ENCODE measurements around the gene CAMK2A.
A peak's percentile ranks its signal among the peaks of the same experiment; 100 is the strongest.

The CAMK2A gene

GRCh38 chr5:150278916-150279315 is 10.7 kb downstream of the CAMK2A start:
- no peaks in the 10 kb centered on the region for H3K36me3 ChIP-seq (ENCODE audit: control insufficient read depth in 2 of 2, insufficient read depth in 1 of 2, low read length in 2 of 2)
- H3K9me3 ChIP-seq (ENCODE audit: control insufficient read depth, insufficient read depth, low read depth, low read length): no peaks in the 10 kb centered on the region
- TF ChIP-seq ZNF561 (tag by site-specific recombination; IDR thresholded peaks at IDR 0.05; ENCODE audit: borderline replicate concordance): no peak
- no peak overlapping the region for H3K27ac ChIP-seq (ENCODE audit: extremely low read depth, low read depth, low read length)
- no peak overlapping the region for H3K4me3 ChIP-seq (ENCODE audit: low read depth, low read length)
- no peaks in the 10 kb centered on the region for H3K4me1 ChIP-seq (ENCODE audit: control insufficient read depth, insufficient read depth, low read length)
- ChIA-PET CTCF (no interaction called here), POLR2A (no interaction called here)

DNA sequence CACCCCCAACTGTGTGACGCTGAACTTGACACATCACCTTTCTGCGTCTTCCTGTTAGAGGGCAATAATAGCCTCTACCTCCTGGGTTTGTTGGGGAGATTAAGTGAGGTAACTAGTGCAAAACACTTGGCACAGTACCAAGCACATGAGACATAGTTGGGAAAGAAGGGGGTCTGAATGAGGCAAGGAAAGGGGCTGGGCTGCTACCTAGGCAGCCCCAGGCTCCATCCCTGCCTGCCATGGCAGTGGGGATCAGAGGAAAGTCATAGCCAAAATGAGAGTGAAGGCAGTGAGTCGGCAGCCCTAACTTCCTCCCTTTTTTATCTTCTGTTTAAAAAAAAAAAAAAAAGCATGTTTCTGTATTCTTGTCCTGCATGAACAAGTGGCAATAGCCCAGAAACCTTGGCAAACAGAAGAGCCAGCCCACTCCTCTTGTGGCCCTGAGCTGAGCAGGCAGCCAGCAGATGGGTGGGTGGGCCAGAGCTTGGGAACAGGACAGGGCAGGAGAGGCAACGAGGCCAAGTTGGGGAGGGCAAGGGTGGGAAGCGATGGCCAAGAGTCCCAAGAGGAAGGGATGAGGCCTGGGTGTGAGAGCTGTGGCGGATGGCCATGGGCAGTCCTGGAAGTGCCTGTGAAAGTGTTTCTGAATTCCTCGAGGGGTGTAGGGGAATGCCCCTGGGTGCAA is 11.4 kb downstream of the CAMK2A start:
- ChIA-PET CTCF (interaction anchor here (10.4 kb wide), 1 partner anchor 72 kb away, joined by 97 read pairs; no protein-coding TSS in a partner anchor), POLR2A (interaction anchor here (0.8 kb wide), 1 partner anchor 10 kb away, joined by 3 read pairs; no protein-coding TSS in a partner anchor)
- Histone ChIP-seq H3K4me3 (ENCODE audit: low read depth, low read length) (no peak overlapping the region), H3K36me3 (ENCODE audit: control insufficient read depth in 2 of 2, insufficient read depth in 1 of 2, low read length in 2 of 2) (no peaks in the 10 kb centered on the region), H3K4me1 (ENCODE audit: control insufficient read depth, insufficient read depth, low read length) (no peaks in the 10 kb centered on the region), H3K9me3 (ENCODE audit: control insufficient read depth, insufficient read depth, low read depth, low read length) (no peaks in the 10 kb centered on the region), H3K27ac (ENCODE audit: extremely low read depth, low read depth, low read length) (no peak overlapping the region)
- TF ChIP-seq ZBTB8A (tag by site-specific recombination; IDR thresholded peaks at IDR 0.05) (no peak), ZIC2 (tag by site-specific recombination; IDR thresholded peaks at IDR 0.05) (peak; percentile 25; the same call in 1 of the 2 replicates), ZFHX2 (tag by site-specific recombination; conservative IDR thresholded peaks at IDR 0.05) (0 out of 2 replicates have a peak, but pooled peaks have one; percentile 13)

GRCh38 chr5:150277043-150277442 is 12.5 kb downstream of the CAMK2A start:
- Histone ChIP-seq H3K9me3 (ENCODE audit: control insufficient read depth, insufficient read depth, low read depth, low read length) (no peaks in the 10 kb centered on the region), H3K36me3 (ENCODE audit: control insufficient read depth in 2 of 2, insufficient read depth in 1 of 2, low read length in 2 of 2) (no peaks in the 10 kb centered on the region), H3K4me3 (ENCODE audit: low read depth, low read length) (no peak overlapping the region), H3K4me1 (ENCODE audit: control insufficient read depth, insufficient read depth, low read length) (no peaks in the 10 kb centered on the region), H3K27ac (ENCODE audit: extremely low read depth, low read depth, low read length) (no peak overlapping the region)
- ChIA-PET CTCF (interaction anchor here (10.4 kb wide), 1 partner anchor 74 kb away, joined by 97 read pairs; no protein-coding TSS in a partner anchor), POLR2A (interaction anchor here (0.8 kb wide), 1 partner anchor 9 kb away, joined by 3 read pairs; no protein-coding TSS in a partner anchor)
- no peak for TF ChIP-seq ZNF707 (tag by site-specific recombination; IDR thresholded peaks at IDR 0.05)
- no peak for TF ChIP-seq ZNF404 (tag by site-specific recombination; IDR thresholded peaks at IDR 0.05)
- no peak for TF ChIP-seq ZNF391 (tag by site-specific recombination; IDR thresholded peaks at IDR 0.05; ENCODE audit: borderline replicate concordance, low read depth)
- no peak for TF ChIP-seq ZBTB20 (tag by site-specific recombination; IDR thresholded peaks at IDR 0.05)
- no peak for TF ChIP-seq ZNF626 (tag by site-specific recombination; IDR thresholded peaks at IDR 0.05)
- no peak for TF ChIP-seq ZEB2 (tag by site-specific recombination; IDR thresholded peaks at IDR 0.05)
- TF ChIP-seq ZFP37 (tag by site-specific recombination; IDR thresholded peaks at IDR 0.05): no peak
- no peak for TF ChIP-seq ZBTB48 (tag by site-specific recombination; IDR thresholded peaks at IDR 0.05)
- TF ChIP-seq ZIC2 (tag by site-specific recombination; IDR thresholded peaks at IDR 0.05): peak; percentile 24; the same call in 1 of the 2 replicates
- TF ChIP-seq, protein P1, sequence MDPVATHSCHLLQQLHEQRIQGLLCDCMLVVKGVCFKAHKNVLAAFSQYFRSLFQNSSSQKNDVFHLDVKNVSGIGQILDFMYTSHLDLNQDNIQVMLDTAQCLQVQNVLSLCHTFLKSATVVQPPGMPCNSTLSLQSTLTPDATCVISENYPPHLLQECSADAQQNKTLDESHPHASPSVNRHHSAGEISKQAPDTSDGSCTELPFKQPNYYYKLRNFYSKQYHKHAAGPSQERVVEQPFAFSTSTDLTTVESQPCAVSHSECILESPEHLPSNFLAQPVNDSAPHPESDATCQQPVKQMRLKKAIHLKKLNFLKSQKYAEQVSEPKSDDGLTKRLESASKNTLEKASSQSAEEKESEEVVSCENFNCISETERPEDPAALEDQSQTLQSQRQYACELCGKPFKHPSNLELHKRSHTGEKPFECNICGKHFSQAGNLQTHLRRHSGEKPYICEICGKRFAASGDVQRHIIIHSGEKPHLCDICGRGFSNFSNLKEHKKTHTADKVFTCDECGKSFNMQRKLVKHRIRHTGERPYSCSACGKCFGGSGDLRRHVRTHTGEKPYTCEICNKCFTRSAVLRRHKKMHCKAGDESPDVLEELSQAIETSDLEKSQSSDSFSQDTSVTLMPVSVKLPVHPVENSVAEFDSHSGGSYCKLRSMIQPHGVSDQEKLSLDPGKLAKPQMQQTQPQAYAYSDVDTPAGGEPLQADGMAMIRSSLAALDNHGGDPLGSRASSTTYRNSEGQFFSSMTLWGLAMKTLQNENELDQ (tag by site-specific recombination; IDR thresholded peaks at IDR 0.05; ENCODE audit: low read depth): no peak
- TF ChIP-seq BCL11B (tag by site-specific recombination; IDR thresholded peaks at IDR 0.05; ENCODE audit: low read depth): no peak
- no peak for TF ChIP-seq IKZF3 (tag by site-specific recombination; IDR thresholded peaks at IDR 0.05)
- TF ChIP-seq ZNF549 (tag by site-specific recombination; IDR thresholded peaks at IDR 0.05): no peak
- no peak for TF ChIP-seq WT1 (tag by site-specific recombination; IDR thresholded peaks at IDR 0.05)
- TF ChIP-seq ZFHX2 (tag by site-specific recombination; conservative IDR thresholded peaks at IDR 0.05): peak; percentile 37; the same call in 1 of the 2 replicates
- no peak for TF ChIP-seq ZNF785 (tag by site-specific recombination; IDR thresholded peaks at IDR 0.05)
- no peak for TF ChIP-seq KLF10 (tag by site-specific recombination; IDR thresholded peaks at IDR 0.05)
- peak; percentile 67 for TF ChIP-seq EGR2 (tag by site-specific recombination; IDR thresholded peaks at IDR 0.05; ENCODE audit: low read depth)
- no peak for TF ChIP-seq KLF7 (tag by site-specific recombination; IDR thresholded peaks at IDR 0.05; ENCODE audit: borderline replicate concordance)
- no peak for TF ChIP-seq ZNF76 (tag by site-specific recombination; IDR thresholded peaks at IDR 0.05; ENCODE audit: borderline replicate concordance, low read depth)

Data from HEK293 (cell line).